ENCODE measurements around the gene INSR. TPM values are rescaled to one million over a fixed set of nuclear protein-coding genes. Genes with fewer than 3 reads are reported as not detected.

Gene INSR
- total and polyA plus RNA-seq, 3 experiments from 2014 or later = 1.2 TPM; not detected in 1

GRCh38 chr19:7172794-7173193, 121.4 kb downstream of the INSR start:
- Mint-ChIP-seq H3K4me3 (no peak overlapping the region), H3K9me3 (peaks cover 0 to 7% (median 2%) of the 10 kb centered on the region in 5 donors), H3K27ac (no peak overlapping the region), H3K27me3 (peaks cover 4 to 7% of the 10 kb centered on the region in 2 donors), H3K4me1 (no peaks in the 10 kb centered on the region), H3K36me3 (peaks cover 0 to 4% (median 0%) of the 10 kb centered on the region in 3 donors)
- no peak overlapping the region for H3K27ac ChIP-seq (ENCODE audit: low read depth, low read length)
- no peak overlapping the region for H3K4me3 ChIP-seq (ENCODE audit: low read length)
- POLR2A ChIA-PET = no interaction called here
- H3K36me3 ChIP-seq (ENCODE audit: insufficient read depth, low read length) = no peaks in the 10 kb centered on the region
- DNase-seq = no peak
- no peaks in the 10 kb centered on the region for H3K27me3 ChIP-seq (ENCODE audit: insufficient read depth, low read length, poor library complexity, severe bottlenecking)
- H3K4me1 ChIP-seq (ENCODE audit: insufficient read depth, low read length) = no peaks in the 10 kb centered on the region
- CTCF ChIA-PET = no interaction called here
- no peaks in the 10 kb centered on the region for H3K9me3 ChIP-seq (ENCODE audit: low read length)

GRCh38 chr19:7170983-7171382, 123.2 kb downstream of the INSR start:
- ChIA-PET CTCF (no interaction called here), POLR2A (interaction anchor here (0.5 kb wide), 2 partner anchors 53 to 72 kb away, joined by 4 to 6 read pairs; no protein-coding TSS in a partner anchor)
- Histone ChIP-seq H3K36me3 (ENCODE audit: insufficient read depth, low read length) (no peaks in the 10 kb centered on the region), H3K4me3 (ENCODE audit: low read length) (no peak overlapping the region), H3K9me3 (ENCODE audit: low read length) (no peaks in the 10 kb centered on the region), H3K27ac (ENCODE audit: low read depth, low read length) (no peak overlapping the region), H3K4me1 (ENCODE audit: insufficient read depth, low read length) (no peaks in the 10 kb centered on the region), H3K27me3 (ENCODE audit: insufficient read depth, low read length, poor library complexity, severe bottlenecking) (no peaks in the 10 kb centered on the region)
- Mint-ChIP-seq H3K4me1 (no peaks in the 10 kb centered on the region), H3K27me3 (peaks cover 2 to 4% of the 10 kb centered on the region in 2 donors), H3K9me3 (peaks cover 0 to 7% (median 2%) of the 10 kb centered on the region in 5 donors), H3K4me3 (no peak overlapping the region), H3K27ac (peak overlapping the region in 1 of 8 donors; percentile 43), H3K36me3 (peaks cover 0 to 4% (median 0%) of the 10 kb centered on the region in 3 donors)
- DNase-seq = no peak

- Histone ChIP-seq H3K4me1 (ENCODE audit: insufficient read depth, low read length) (no peaks in the 10 kb centered on the region), H3K27me3 (ENCODE audit: insufficient read depth, low read length, poor library complexity, severe bottlenecking) (no peaks in the 10 kb centered on the region), H3K36me3 (ENCODE audit: insufficient read depth, low read length) (no peaks in the 10 kb centered on the region), H3K27ac (ENCODE audit: low read depth, low read length) (no peak overlapping the region), H3K4me3 (ENCODE audit: low read length) (no peak overlapping the region), H3K9me3 (ENCODE audit: low read length) (no peaks in the 10 kb centered on the region)
- peaks cover 0 to 4% of the 10 kb centered on the region in 2 donors for H3K27me3 Mint-ChIP-seq
- no peak overlapping the region for H3K4me3 Mint-ChIP-seq
- ChIA-PET POLR2A (no interaction called here), CTCF (no interaction called here)
- H3K4me1 Mint-ChIP-seq = no peaks in the 10 kb centered on the region
- DNase-seq = no peak
- H3K27ac Mint-ChIP-seq = peak overlapping the region in 1 of 8 donors; percentile 61
- peaks cover 0 to 7% (median 2%) of the 10 kb centered on the region in 5 donors for H3K9me3 Mint-ChIP-seq
- H3K36me3 Mint-ChIP-seq = peaks cover 0 to 4% (median 0%) of the 10 kb centered on the region in 3 donors
Observed at GRCh38 chr19:7168941-7169340, 125.3 kb downstream of the INSR start.

- POLR2A ChIA-PET = no interaction called here
Observed at GRCh38 chr19:7161292-7161691, 132.9 kb downstream of the INSR start.

GRCh38 chr19:7159105-7159933, 134.9 kb downstream of the INSR start:
- H3K4me1 Mint-ChIP-seq = no peaks in the 10 kb centered on the region
- POLR2A ChIA-PET = interaction anchor here (0.6 kb wide), 1 partner anchor 24 kb away, joined by 4 read pairs; no protein-coding TSS in a partner anchor
- H3K36me3 ChIP-seq (ENCODE audit: insufficient read depth, low read length) = no peaks in the 10 kb centered on the region

More at GRCh38 chr19:7161292-7161691, 132.9 kb downstream of the INSR start:
- Mint-ChIP-seq H3K36me3 (no peaks in the 10 kb centered on the region), H3K4me1 (no peaks in the 10 kb centered on the region), H3K27me3 (peaks cover 4 to 7% of the 10 kb centered on the region in 2 donors), H3K27ac (no peak overlapping the region), H3K4me3 (no peak overlapping the region), H3K9me3 (no peaks in the 10 kb centered on the region)
- H3K27ac ChIP-seq (ENCODE audit: low read depth, low read length) = no peak overlapping the region
- CTCF ChIA-PET = no interaction called here
- no peaks in the 10 kb centered on the region for H3K36me3 ChIP-seq (ENCODE audit: insufficient read depth, low read length)
- no peak for DNase-seq
- H3K4me1 ChIP-seq (ENCODE audit: insufficient read depth, low read length) = no peaks in the 10 kb centered on the region
- no peaks in the 10 kb centered on the region for H3K9me3 ChIP-seq (ENCODE audit: low read length)
- no peaks in the 10 kb centered on the region for H3K27me3 ChIP-seq (ENCODE audit: insufficient read depth, low read length, poor library complexity, severe bottlenecking)
- H3K4me3 ChIP-seq (ENCODE audit: low read length) = no peak overlapping the region

DNA sequence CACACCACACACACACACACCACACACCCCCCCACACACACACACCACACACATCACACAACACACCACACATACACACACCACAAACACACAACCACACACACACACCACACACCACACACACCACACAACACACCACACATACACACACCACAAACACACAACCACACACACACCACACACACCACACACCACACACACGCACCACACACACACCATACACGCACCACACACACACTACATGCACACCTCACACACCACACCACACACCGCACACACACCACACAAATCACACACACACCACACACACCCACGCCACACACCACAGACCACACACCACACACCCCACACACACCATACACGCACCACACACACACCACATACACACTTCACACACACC, 141.2 kb downstream of the INSR start:
- H3K4me1 Mint-ChIP-seq = peaks cover 0 to 4% (median 0%) of the 10 kb centered on the region in 3 donors
- H3K4me3 Mint-ChIP-seq = no peak overlapping the region
- Histone ChIP-seq H3K9me3 (ENCODE audit: low read length) (no peaks in the 10 kb centered on the region), H3K27me3 (ENCODE audit: insufficient read depth, low read length, poor library complexity, severe bottlenecking) (no peaks in the 10 kb centered on the region), H3K4me3 (ENCODE audit: low read length) (no peak overlapping the region), H3K36me3 (ENCODE audit: insufficient read depth, low read length) (no peaks in the 10 kb centered on the region), H3K4me1 (ENCODE audit: insufficient read depth, low read length) (no peaks in the 10 kb centered on the region), H3K27ac (ENCODE audit: low read depth, low read length) (no peak overlapping the region)
- H3K36me3 Mint-ChIP-seq = no peaks in the 10 kb centered on the region
- H3K27me3 Mint-ChIP-seq = peaks cover 0 to 6% of the 10 kb centered on the region in 2 donors
- no peak for DNase-seq
- ChIA-PET CTCF (interaction anchor here (1.0 to 1.1 kb wide), 2 partner anchors 188 to 196 kb away, joined by 3 read pairs; partner anchors contain the start of gene ARHGEF18), POLR2A (no interaction called here)
- H3K27ac Mint-ChIP-seq = no peak overlapping the region
- no peaks in the 10 kb centered on the region for H3K9me3 Mint-ChIP-seq

More at GRCh38 chr19:7159105-7159933, 134.9 kb downstream of the INSR start:
- Mint-ChIP-seq H3K27me3 (peaks cover 7% of the 10 kb centered on the region in 2 donors), H3K4me3 (no peak overlapping the region), H3K36me3 (no peaks in the 10 kb centered on the region), H3K27ac (no peak overlapping the region), H3K9me3 (no peaks in the 10 kb centered on the region)
- DNase-seq = no peak
- CTCF ChIA-PET = interaction anchor here (0.7 to 1.0 kb wide), 2 partner anchors 10 to 31 kb away, joined by 3 read pairs; no protein-coding TSS in a partner anchor
- H3K4me3 ChIP-seq (ENCODE audit: low read length) = no peak overlapping the region
- H3K9me3 ChIP-seq (ENCODE audit: low read length) = no peaks in the 10 kb centered on the region
- no peak overlapping the region for H3K27ac ChIP-seq (ENCODE audit: low read depth, low read length)
- no peaks in the 10 kb centered on the region for H3K27me3 ChIP-seq (ENCODE audit: insufficient read depth, low read length, poor library complexity, severe bottlenecking)
- H3K4me1 ChIP-seq (ENCODE audit: insufficient read depth, low read length) = no peaks in the 10 kb centered on the region

GRCh38 chr19:7152568-7152967, 141.6 kb downstream of the INSR start:
- peak overlapping the region in 2 of 8 donors; percentile 2 to 56 for H3K27ac Mint-ChIP-seq
- POLR2A ChIA-PET = no interaction called here

More at GRCh38 chr19:7152568-7152967, 141.6 kb downstream of the INSR start:
- H3K4me3 Mint-ChIP-seq = no peak overlapping the region
- peaks cover 0 to 4% (median 0%) of the 10 kb centered on the region in 3 donors for H3K4me1 Mint-ChIP-seq
- no peaks in the 10 kb centered on the region for H3K36me3 Mint-ChIP-seq
- CTCF ChIA-PET = interaction anchor here (1.0 to 1.2 kb wide), 3 partner anchors 30 to 196 kb away, joined by 3 read pairs; partner anchors contain the start of gene ARHGEF18
- no peak overlapping the region for H3K4me3 ChIP-seq (ENCODE audit: low read length)
- H3K27ac ChIP-seq (ENCODE audit: low read depth, low read length) = no peak overlapping the region
- no peaks in the 10 kb centered on the region for H3K4me1 ChIP-seq (ENCODE audit: insufficient read depth, low read length)
- no peak for DNase-seq
- H3K27me3 Mint-ChIP-seq = peaks cover 2 to 7% of the 10 kb centered on the region in 2 donors
- H3K27me3 ChIP-seq (ENCODE audit: insufficient read depth, low read length, poor library complexity, severe bottlenecking) = no peaks in the 10 kb centered on the region
- no peaks in the 10 kb centered on the region for H3K9me3 ChIP-seq (ENCODE audit: low read length)
- H3K9me3 Mint-ChIP-seq = no peaks in the 10 kb centered on the region
- no peaks in the 10 kb centered on the region for H3K36me3 ChIP-seq (ENCODE audit: insufficient read depth, low read length)

All from CD8-positive, alpha-beta memory T cell (primary cell).